ENCODE results near the gene NOS2.
"Not testable (repeated sequence)": the region's sequence is repeated elsewhere in the genome, so short reads cannot be mapped to it uniquely, and the experiment has no call there.

NOS2 gene

DNA sequence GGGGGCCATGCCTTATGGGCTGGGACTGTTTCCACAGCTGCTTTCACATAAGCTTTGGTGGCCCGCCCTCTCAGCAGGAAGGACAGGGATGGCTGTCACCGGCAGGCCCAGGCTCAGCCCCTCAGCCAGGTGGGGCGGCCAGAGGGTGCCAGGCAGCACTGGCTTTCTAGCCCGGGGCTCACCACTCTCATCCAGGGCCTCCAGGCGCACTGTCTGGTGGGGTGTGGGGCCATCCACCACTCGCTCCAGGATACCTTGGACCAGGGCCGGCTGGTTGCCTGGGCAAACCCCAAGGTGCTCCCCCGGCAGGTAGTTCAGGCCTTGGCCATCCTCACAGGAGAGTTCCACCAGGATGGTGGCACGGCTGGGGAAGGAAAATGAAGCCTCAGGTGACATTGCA is 35.0 kb downstream of the NOS2 start:
- Histone ChIP-seq H3K9me3 (ENCODE audit: control insufficient read depth in 2 of 2, low read length in 2 of 2) (no peaks in the 10 kb centered on the region), H3K27ac (ENCODE audit: low read length) (no peak overlapping the region), H3K4me3 (ENCODE audit: low read length in 2 of 2) (no peak overlapping the region), H3K4me1 (ENCODE audit: control insufficient read depth, insufficient read depth, low read length) (no peaks in the 10 kb centered on the region), H3K36me3 (ENCODE audit: control insufficient read depth in 2 of 2, insufficient read depth in 2 of 2, low read length in 2 of 2) (no peaks in the 10 kb centered on the region), H3K27me3 (ENCODE audit: control insufficient read depth in 1 of 2, insufficient read depth in 2 of 2, low read length in 2 of 2) (no peaks in the 10 kb centered on the region), H3K9ac (ENCODE audit: low read length in 2 of 2) (no peak overlapping the region)

DNA sequence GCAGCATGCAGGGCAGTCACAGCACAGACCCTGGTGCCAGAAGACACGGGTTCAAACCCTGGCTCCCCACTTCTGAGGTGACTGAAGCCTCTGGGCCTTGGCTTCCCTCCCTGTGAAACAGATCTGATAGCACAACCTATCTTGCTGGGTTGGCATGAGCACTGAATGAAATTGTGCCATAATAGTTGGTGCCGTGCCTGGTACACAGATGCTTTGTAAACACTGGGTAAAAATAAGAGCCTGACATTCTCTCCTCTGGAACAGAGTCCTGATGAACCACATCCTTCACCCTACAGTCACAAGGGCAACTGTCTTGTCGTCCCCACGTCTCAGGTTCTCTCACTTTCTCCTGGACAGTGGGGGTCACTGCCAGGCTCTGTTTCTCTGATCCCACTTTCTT is 35.7 kb downstream of the NOS2 start:
- Histone ChIP-seq H3K27me3 (ENCODE audit: control insufficient read depth in 1 of 2, insufficient read depth in 2 of 2, low read length in 2 of 2) (no peaks in the 10 kb centered on the region), H3K27ac (ENCODE audit: low read length) (no peak overlapping the region), H3K9me3 (ENCODE audit: control insufficient read depth in 2 of 2, low read length in 2 of 2) (no peaks in the 10 kb centered on the region), H3K9ac (ENCODE audit: low read length in 2 of 2) (no peak overlapping the region), H3K4me1 (ENCODE audit: control insufficient read depth, insufficient read depth, low read length) (no peaks in the 10 kb centered on the region), H3K4me3 (ENCODE audit: low read length in 2 of 2) (no peak overlapping the region), H3K36me3 (ENCODE audit: control insufficient read depth in 2 of 2, insufficient read depth in 2 of 2, low read length in 2 of 2) (no peaks in the 10 kb centered on the region)

DNA sequence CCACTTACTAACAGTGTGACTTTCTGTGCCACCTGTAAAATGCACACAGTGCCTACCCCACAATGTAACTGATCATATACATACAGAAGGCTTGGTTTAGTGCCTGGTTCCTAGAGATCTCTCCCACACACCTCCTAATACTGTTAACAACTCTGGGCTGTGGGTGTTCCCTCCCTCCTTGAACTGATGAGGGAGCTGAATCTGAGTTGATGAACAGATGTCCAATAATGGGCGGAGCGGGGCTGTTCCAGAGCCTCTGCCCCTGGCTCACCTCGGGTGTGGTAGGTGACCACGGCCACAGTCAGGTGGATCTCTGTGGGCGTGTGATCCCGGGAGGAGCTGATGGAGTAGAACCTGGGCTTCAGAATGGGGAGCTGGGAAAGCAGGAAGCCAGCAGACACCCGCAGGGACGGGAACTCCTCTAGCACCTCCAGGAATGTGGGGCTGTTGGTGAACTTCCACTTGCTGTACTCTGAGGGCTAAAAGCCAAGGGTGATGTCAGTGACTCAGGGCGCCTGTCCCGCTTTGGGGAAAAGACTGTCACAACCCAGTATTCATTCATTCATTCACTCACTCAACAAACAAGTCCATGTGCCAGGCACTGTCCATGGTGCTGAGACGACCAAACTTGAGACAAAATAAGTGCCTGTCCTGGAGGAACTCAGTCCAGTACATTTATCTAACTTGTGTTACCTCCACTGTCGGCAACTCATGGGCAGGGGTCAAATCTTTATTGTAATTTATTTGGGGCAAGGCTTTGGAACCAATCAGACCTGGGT is 37.6 kb downstream of the NOS2 start:
- Histone ChIP-seq H3K9me3 (ENCODE audit: control insufficient read depth in 2 of 2, low read length in 2 of 2) (no peaks in the 10 kb centered on the region), H3K4me3 (ENCODE audit: low read length in 2 of 2) (no peak overlapping the region), H3K9ac (ENCODE audit: low read length in 2 of 2) (no peak overlapping the region), H3K27ac (ENCODE audit: low read length) (no peak overlapping the region), H3K36me3 (ENCODE audit: control insufficient read depth in 2 of 2, insufficient read depth in 2 of 2, low read length in 2 of 2) (no peaks in the 10 kb centered on the region), H3K27me3 (ENCODE audit: control insufficient read depth in 1 of 2, insufficient read depth in 2 of 2, low read length in 2 of 2) (no peaks in the 10 kb centered on the region), H3K4me1 (ENCODE audit: control insufficient read depth, insufficient read depth, low read length) (no peaks in the 10 kb centered on the region)

DNA sequence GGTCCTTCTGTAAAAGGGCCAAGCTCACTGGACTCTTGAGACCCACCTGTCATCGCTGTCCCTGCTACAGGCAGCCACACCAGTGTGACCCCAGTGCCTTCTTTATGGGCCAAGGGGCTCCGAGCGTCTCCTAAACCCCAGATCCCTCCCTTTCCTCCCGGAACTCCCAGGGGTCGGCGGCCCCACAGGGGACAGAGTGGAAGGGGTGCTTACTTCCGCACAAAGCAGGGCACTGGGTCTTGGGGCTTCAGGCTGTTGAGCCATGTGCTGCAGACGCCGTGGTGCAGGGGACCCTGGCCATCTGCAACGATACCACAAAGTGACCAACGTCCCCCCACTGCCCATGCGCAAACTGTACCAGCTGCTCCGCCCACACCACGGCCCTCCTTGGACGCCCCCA is 39.4 kb downstream of the NOS2 start:
- H3K36me3 ChIP-seq (ENCODE audit: control insufficient read depth in 2 of 2, insufficient read depth in 2 of 2, low read length in 2 of 2); H3K27me3 ChIP-seq (ENCODE audit: control insufficient read depth in 1 of 2, insufficient read depth in 2 of 2, low read length in 2 of 2); H3K4me3 ChIP-seq (ENCODE audit: low read length in 2 of 2); H3K27ac ChIP-seq (ENCODE audit: low read length); H3K9ac ChIP-seq (ENCODE audit: low read length in 2 of 2); H3K9me3 ChIP-seq (ENCODE audit: control insufficient read depth in 2 of 2, low read length in 2 of 2); H3K4me1 ChIP-seq (ENCODE audit: control insufficient read depth, insufficient read depth, low read length): not testable (repeated sequence)

DNA sequence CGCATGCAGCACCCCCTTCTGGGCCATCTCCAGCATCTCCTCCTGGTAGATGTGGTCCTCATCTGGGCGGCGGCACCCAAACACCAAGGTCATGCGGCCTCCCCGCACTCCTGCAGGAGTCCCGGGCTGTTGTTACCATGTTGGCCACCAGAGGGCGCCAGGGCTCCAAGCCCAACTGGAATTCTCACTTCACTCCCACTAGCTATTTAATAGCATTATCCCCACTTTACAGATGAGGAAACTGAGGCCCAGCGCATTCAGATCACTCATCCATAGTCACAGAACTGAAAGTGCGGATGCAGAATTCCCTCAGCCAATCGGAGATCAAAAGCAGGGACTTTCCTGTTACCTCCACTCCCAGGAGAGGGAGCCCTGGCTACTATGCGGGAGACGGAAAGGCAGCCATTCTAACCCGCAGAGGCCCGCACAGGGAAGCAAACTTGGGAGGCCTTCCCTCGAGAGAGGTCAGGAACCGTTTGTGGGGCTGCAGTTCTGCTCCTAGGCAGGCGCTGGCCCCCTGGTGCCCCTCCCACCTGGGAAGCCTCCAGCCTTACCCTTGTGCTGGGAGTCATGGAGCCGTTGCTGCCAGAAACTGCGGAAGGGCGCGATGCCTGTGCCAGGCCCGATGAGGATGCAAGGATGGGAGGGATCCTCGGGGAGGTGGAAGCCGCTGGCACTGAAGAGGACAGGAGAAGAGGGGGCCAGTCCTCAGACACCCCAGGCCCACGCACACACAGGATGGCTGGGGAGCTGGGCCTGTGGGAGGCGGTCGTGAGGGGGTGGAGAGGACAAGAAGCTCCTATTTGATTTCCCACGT is 40.1 kb downstream of the NOS2 start:
- Histone ChIP-seq H3K27me3 (ENCODE audit: control insufficient read depth in 1 of 2, insufficient read depth in 2 of 2, low read length in 2 of 2) (no peaks in the 10 kb centered on the region), H3K9ac (ENCODE audit: low read length in 2 of 2) (no peak overlapping the region), H3K9me3 (ENCODE audit: control insufficient read depth in 2 of 2, low read length in 2 of 2) (no peaks in the 10 kb centered on the region), H3K4me1 (ENCODE audit: control insufficient read depth, insufficient read depth, low read length) (no peaks in the 10 kb centered on the region), H3K36me3 (ENCODE audit: control insufficient read depth in 2 of 2, insufficient read depth in 2 of 2, low read length in 2 of 2) (no peaks in the 10 kb centered on the region), H3K27ac (ENCODE audit: low read length) (no peak overlapping the region), H3K4me3 (ENCODE audit: low read length in 2 of 2) (no peak overlapping the region)

DNA sequence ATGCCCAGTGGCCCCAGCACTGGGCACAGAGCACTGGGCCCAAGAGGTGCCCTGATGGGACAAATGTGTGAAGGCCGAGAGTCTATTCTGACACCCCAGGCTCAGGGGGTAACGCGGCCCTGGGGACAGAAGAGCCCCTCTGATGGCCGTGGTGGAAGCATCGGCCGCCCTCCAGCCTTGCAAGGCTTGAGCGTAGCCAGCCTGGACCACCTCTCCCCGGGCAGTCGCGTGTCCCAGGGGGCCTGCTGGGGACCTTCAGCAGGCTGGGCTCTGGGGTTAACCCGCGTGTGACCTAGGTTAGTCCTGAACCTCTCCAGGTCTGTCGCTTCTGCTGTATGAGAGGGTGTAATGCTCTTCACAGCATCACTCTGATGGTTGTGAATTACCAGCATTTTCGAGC is 40.8 kb downstream of the NOS2 start:
- H3K4me3 ChIP-seq (ENCODE audit: low read length in 2 of 2), result no peak overlapping the region

DNA sequence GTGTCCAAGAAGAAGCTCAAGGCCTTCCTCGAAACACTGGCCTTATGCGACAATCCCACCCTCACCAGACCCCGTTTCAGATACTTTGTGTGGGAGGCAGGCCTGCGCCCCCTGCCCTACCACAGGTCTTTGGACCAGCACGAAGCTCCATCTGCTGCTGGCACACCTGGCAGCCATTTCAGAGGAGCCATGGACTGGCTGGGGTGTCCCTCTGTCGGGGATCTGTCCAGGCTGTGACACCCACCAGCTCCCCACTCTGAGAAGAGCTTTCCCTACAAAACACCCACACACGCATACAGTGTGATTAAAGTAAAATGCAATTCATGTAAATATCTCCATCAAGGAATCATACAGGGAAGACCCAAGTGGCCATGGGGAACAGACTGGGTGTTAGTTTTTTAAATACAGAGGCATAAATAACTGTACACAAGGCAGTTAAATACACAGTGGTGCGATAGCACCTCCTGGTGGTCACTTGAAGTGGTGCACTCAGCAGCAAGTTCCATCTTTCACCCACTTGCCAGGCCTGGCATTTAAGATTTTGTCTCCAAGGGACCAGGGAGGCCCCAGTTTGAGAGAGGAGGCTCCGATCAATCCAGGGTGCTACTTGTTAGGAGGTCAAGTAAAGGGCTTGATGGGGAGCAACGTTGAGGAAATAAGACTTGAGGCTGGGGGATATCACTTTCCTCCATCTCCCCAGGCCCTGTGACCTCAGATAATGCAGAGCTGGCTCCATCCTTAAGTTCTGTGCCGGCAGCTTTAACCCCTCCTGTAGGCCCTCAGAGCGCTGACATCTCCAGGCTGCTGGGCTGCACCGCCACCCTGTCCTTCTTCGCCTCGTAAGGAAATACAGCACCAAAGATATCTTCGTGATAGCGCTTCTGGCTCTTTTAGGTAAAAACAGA is 43.6 kb downstream of the NOS2 start:
- Histone ChIP-seq H3K27me3 (ENCODE audit: control insufficient read depth in 1 of 2, insufficient read depth in 2 of 2, low read length in 2 of 2) (no peaks in the 10 kb centered on the region), H3K9ac (ENCODE audit: low read length in 2 of 2) (no peak overlapping the region), H3K27ac (ENCODE audit: low read length) (no peak overlapping the region), H3K4me3 (ENCODE audit: low read length in 2 of 2) (no peak overlapping the region), H3K9me3 (ENCODE audit: control insufficient read depth in 2 of 2, low read length in 2 of 2) (no peaks in the 10 kb centered on the region), H3K36me3 (ENCODE audit: control insufficient read depth in 2 of 2, insufficient read depth in 2 of 2, low read length in 2 of 2) (no peaks in the 10 kb centered on the region), H3K4me1 (ENCODE audit: control insufficient read depth, insufficient read depth, low read length) (no peaks in the 10 kb centered on the region)

More for the DNA sequence above, 40.8 kb downstream of the NOS2 start:
- Histone ChIP-seq H3K27ac (ENCODE audit: low read length) (no peak overlapping the region), H3K9ac (ENCODE audit: low read length in 2 of 2) (no peak overlapping the region), H3K27me3 (ENCODE audit: control insufficient read depth in 1 of 2, insufficient read depth in 2 of 2, low read length in 2 of 2) (no peaks in the 10 kb centered on the region), H3K4me1 (ENCODE audit: control insufficient read depth, insufficient read depth, low read length) (no peaks in the 10 kb centered on the region), H3K36me3 (ENCODE audit: control insufficient read depth in 2 of 2, insufficient read depth in 2 of 2, low read length in 2 of 2) (no peaks in the 10 kb centered on the region), H3K9me3 (ENCODE audit: control insufficient read depth in 2 of 2, low read length in 2 of 2) (no peaks in the 10 kb centered on the region)

DNA sequence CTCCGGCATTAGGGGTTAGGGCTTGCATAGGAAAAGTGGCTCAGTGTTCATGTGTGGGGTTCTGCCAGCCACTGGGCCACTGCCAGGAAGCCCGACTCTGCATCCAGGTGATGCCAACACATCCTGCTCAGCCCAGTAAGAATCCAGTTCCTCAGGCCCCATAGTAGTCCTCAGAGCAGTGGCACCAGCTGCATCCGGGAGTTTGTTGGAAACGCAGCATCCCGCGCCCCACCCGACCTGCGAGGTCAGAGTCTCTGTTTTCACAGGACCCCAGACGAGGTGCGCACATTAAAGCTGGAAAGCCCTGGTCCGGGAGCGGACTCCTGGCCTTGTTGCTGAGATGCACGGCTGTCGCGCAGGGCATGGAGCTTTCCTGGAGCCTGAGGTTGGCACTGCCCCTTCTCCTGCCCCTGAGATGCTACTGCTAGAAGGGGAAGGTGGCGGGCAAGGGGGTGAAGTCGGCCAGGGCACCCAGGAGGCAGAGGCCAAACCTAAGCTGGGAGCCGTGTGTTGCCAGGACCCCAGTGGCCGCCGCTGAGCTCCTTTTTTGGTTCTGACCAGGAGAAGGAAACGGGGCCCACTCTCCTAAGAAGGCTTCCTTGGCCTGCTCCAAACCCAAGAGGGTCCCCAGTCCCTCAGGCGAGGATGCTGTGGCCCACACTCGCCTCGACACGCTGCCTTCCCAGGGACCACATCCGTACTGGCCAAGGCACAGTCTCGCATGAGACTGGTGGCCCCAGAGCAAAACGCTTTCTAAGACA is 44.4 kb downstream of the NOS2 start:
- Histone ChIP-seq H3K9ac (ENCODE audit: low read length in 2 of 2) (no peak overlapping the region), H3K27ac (ENCODE audit: low read length) (no peak overlapping the region), H3K4me1 (ENCODE audit: control insufficient read depth, insufficient read depth, low read length) (no peaks in the 10 kb centered on the region), H3K27me3 (ENCODE audit: control insufficient read depth in 1 of 2, insufficient read depth in 2 of 2, low read length in 2 of 2) (no peaks in the 10 kb centered on the region), H3K36me3 (ENCODE audit: control insufficient read depth in 2 of 2, insufficient read depth in 2 of 2, low read length in 2 of 2) (no peaks in the 10 kb centered on the region), H3K9me3 (ENCODE audit: control insufficient read depth in 2 of 2, low read length in 2 of 2) (no peaks in the 10 kb centered on the region), H3K4me3 (ENCODE audit: low read length in 2 of 2) (no peak overlapping the region)

DNA sequence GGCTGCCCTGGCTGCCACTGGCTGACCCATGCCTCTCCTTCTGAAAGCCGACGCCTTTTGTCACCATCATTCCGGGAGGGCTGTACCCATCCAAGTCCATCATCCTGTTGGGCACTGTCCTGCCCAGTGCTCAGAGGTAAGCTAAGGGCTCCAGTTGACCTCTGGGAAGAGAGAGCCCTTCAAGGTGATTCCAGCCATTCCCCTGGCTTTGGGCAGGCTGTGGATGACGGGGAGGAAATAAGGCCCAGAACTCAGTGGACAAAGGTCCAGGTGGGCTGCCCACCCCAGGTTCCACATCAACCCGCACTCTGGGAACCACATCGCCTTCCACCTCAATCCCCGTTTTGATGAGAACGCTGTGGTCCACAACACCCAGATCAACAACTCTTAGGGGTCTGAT is 45.8 kb downstream of the NOS2 start:
- no peaks in the 10 kb centered on the region for H3K27me3 ChIP-seq (ENCODE audit: control insufficient read depth in 1 of 2, insufficient read depth in 2 of 2, low read length in 2 of 2)
- no peaks in the 10 kb centered on the region for H3K4me1 ChIP-seq (ENCODE audit: control insufficient read depth, insufficient read depth, low read length)
- H3K9me3 ChIP-seq (ENCODE audit: control insufficient read depth in 2 of 2, low read length in 2 of 2), result no peaks in the 10 kb centered on the region
- no peak overlapping the region for H3K4me3 ChIP-seq (ENCODE audit: low read length in 2 of 2)
- H3K36me3 ChIP-seq (ENCODE audit: control insufficient read depth in 2 of 2, insufficient read depth in 2 of 2, low read length in 2 of 2), result no peaks in the 10 kb centered on the region
- H3K27ac ChIP-seq (ENCODE audit: low read length), result no peak overlapping the region
- no peak overlapping the region for H3K9ac ChIP-seq (ENCODE audit: low read length in 2 of 2)

DNA sequence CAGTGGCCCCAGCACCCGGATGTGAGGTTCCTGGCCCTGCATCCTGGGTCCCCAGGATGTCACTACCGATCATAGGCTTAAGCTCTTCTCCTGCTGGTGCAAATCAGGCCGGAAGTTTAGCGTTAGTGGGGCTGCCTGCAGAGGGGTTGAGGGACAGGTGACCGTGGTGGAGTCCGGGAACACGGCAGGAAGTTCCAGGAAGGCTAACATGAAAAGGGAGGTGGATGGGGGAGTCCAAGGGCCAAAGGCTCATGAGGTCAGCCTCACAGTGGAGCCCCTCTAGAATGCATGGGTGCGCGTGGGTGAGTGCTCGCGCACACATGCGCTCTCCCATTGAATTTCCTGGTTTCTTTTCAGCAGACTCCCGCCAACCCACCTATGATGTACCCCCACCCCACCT is 46.6 kb downstream of the NOS2 start:
- not testable (repeated sequence) for H3K4me3 ChIP-seq (ENCODE audit: low read length in 2 of 2); H3K36me3 ChIP-seq (ENCODE audit: control insufficient read depth in 2 of 2, insufficient read depth in 2 of 2, low read length in 2 of 2); H3K27me3 ChIP-seq (ENCODE audit: control insufficient read depth in 1 of 2, insufficient read depth in 2 of 2, low read length in 2 of 2); H3K9ac ChIP-seq (ENCODE audit: low read length in 2 of 2); H3K27ac ChIP-seq (ENCODE audit: low read length); H3K4me1 ChIP-seq (ENCODE audit: control insufficient read depth, insufficient read depth, low read length); H3K9me3 ChIP-seq (ENCODE audit: control insufficient read depth in 2 of 2, low read length in 2 of 2)
